SK-N-DZ (cell line): Measurements from ENCODE around the gene CD99. TPM values are rescaled to one million over a fixed set of nuclear protein-coding genes. Genes with fewer than 3 reads are reported as not detected.

Source experiments
- DNase-seq: peaks from one replicate; pipeline ENCODE4 v3.0.0-alpha.2; 2015; ENCODE audit warnings: low spot score
- polyA plus RNA-seq, 2 experiments: library from polyadenylated mRNA; depleted of rRNA; stranded (reverse); fragments of >200 nt; gene quantifications; 2 replicates each; pipeline ENCODE4 v1.2.3, GENCODE V29; 2014

Gene CD99, protein sequence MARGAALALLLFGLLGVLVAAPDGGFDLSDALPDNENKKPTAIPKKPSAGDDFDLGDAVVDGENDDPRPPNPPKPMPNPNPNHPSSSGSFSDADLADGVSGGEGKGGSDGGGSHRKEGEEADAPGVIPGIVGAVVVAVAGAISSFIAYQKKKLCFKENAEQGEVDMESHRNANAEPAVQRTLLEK
- polyA plus RNA-seq (2014; cell fraction: cytosol; rRNA removed), result 14.2 and 16.4 TPM in 2 replicates
- polyA plus RNA-seq (2014; cell fraction: nucleus; rRNA removed), result 8.1 and 9.2 TPM in 2 replicates

DNA sequence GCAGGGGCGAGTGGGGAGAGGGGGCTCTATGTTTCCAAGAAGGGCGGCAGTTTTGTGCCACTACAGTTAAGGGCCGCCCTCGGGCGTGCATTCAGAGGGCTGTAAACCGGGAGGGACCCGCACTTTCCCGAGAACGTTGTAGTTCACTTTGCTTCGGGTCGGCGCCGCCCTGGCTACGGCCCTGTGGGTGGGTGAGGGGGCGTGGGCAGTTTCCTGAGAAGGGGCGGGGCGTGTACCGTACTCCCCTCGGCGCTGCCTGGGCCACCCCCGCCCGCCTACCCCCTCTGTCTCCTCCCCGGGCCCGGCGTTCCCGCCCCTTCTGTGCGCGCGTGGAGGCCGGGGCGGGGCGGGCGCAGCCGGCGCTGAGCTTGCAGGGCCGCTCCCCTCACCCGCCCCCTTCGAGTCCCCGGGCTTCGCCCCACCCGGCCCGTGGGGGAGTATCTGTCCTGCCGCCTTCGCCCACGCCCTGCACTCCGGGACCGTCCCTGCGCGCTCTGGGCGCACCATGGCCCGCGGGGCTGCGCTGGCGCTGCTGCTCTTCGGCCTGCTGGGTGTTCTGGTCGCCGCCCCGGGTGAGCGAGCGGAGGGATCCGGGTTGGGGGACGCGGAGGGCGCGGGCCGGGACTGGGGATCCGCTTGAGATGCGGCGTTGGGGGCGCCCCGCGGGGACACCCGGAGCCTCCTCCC is at the start of gene CD99:
TSS of gene CD99 (plus strand) at position 440 of the 687 bp plus-strand sequence. CDS start at position 506, 66 bp downstream.
- DNase-seq, result peak; percentile 19

DNA sequence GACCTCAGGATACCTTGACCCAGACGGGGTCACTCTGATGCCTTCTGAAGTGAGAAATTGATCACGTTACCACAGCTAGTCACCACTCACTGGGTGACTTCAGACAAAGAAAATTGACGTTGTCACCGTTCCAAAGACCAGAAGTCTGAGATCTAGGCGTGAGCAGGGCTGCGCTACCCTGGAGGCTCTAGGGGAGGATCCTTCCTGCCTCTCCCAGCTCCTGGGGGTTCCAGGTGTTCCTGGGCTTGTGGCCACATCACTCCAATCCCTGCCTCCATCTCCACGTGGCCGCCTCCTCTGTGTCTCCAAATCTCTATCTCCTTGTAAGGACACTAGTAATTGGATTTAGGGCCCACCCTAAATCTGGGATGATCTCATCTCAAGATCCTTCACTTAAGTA is 48.9 kb upstream of the CD99 start:
- no peak for DNase-seq

- no peak for DNase-seq
Measured at GRCh38 chrX:2642791-2643190, 48.3 kb upstream of the CD99 start.

DNA sequence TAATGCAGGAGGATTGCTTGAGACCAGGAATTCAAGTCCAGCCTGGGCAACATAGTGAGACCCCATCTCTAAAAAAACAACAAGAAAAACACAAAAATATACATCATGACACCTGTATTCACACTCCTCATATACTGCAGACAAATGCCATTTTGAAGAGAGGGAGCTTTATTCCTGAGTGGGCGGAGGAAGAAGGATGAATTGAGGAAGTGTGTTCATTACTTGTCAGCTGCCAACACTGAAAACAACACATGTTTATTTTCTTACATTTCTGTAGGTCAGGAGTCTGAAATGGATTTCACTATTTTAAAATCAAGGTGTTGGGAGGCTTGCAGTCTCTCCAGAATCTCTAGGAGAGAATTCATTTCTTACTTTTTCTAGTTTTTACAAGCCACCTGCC is 47.2 kb upstream of the CD99 start:
- no peak for DNase-seq

GRCh38 chrX:2645563-2645962 is 45.5 kb upstream of the CD99 start:
- no peak for DNase-seq

- no peak for DNase-seq
Measured at GRCh38 chrX:2647627-2648026, 43.5 kb upstream of the CD99 start.

DNA sequence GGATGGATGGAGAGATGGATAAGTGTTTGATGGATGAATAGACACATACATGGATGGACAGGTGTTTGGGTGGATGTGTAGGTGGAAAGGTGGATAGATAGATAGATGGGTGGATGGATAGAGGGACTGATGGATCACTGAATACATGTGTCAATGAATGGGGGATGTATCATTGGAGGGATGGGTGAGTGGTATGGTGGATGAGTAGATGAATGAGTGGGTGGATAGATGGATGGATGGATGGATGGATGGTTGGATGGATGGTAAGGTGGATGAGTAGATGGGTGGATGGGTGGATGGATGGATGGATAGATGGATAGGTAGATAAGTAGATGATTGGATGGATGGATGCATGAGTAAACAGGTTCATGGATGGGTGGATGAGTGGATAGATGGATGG is 41.1 kb upstream of the CD99 start:
- no peak for DNase-seq

DNA sequence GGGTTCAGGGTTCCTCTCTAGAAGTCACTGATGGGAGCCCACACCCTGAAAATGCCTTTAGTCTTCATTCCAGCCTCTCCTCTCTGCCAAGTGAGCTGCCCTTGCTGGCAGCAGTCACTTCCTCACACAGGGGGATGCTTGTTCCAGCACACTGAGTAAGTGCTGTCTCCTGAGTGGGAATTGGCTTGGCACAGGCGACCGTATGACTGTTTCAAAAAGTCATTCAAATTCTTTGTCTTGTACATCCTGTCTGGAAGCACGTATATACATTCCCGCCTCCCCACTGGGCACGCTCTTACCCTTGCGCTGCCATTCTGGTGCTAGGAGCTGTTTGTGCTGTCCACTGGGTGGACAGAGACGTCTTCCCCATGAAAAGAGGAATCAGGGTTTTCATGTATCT is 40.2 kb upstream of the CD99 start:
- no peak for DNase-seq

- no peak for DNase-seq
Measured at GRCh38 chrX:2652106-2652505, 39.0 kb upstream of the CD99 start.

- DNase-seq, result no peak
Measured at GRCh38 chrX:2654436-2655340, 36.4 kb upstream of the CD99 start.

- DNase-seq, result no peak
Measured at GRCh38 chrX:2656257-2656836, 34.7 kb upstream of the CD99 start.

GRCh38 chrX:2657532-2658113 is 33.5 kb upstream of the CD99 start:
- DNase-seq, result no peak

GRCh38 chrX:2658585-2659292 is 32.4 kb upstream of the CD99 start:
- DNase-seq, result no peak

DNA sequence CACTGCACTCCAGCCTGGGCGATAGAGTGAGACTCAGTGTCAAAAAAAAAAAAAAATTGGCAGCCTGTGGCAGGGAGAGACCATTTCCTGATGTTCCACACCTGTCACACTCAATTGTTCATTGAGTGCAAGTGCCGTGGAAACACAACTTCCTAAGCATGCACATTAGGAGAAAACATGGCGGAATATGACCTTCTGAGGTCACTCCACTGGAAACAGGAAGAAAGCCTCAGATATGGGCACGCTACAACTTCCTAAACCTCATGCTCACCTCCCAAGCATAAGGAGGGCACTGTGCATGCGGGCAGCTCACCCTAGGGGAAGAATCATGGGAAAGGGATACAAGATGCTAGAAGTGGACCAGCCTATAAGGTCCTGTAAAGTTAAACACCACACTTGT is 28.5 kb upstream of the CD99 start:
- DNase-seq, result no peak

GRCh38 chrX:2664502-2664901 is 26.6 kb upstream of the CD99 start:
- no peak for DNase-seq

- no peak for DNase-seq
Measured at GRCh38 chrX:2665387-2666304, 25.4 kb upstream of the CD99 start.

DNA sequence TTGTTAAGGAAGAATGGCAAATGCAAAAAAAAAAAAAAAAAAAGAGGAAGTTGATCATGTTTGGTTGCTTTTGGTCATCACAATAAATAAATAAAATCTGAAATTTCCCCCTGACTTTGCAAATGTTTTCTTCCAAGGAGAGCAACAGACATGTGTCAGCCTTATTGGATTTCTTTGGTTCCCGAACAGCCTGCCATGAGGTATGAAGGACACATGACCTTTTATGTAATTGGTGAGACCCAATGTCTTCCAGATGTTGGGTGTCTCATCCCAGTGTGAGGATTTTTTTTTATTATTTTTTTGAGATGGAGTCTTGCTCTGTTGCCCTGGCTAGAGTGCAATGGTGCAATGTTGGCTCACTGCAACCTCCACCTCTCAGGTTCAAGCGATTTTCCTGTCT is 24.6 kb upstream of the CD99 start:
- DNase-seq, result no peak

DNA sequence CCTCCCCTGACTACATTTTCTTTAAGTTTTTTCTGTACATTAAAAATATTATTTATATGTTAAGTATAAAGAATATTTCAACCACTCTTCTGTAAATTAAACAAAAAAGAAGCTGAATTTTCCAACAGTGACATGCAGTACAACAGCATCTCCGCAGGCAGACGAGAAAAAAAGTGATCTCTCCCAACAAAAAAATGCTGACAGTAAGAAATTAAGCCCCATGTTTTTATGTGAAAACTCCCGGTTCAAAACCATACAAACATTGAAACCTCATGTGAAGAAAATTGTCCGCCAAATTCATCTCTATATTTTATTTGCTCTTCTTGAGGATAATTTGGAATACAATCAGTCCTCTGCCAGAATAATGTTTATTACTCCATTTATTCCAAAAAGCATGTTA is 20.1 kb upstream of the CD99 start:
- DNase-seq, result no peak

DNA sequence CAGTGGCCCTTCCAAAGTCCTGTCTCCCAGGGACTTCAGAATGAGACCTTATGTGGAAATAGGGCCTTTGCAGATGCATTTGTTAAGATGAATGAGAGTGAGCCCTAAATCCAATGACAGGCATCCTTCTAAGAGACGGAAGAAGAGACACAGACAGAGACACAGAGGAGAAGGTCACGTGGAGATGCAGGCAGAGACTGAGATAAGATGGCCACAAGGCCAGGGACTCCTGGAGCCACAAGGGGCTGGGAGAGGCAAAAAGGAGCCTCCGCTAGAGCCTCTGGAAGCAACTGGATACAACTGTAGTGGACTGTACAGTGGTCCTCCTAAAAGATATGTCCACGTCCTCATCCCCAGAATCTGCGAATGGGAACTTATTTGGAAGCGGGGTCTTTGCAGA is 19.0 kb upstream of the CD99 start:
- no peak for DNase-seq

- no peak for DNase-seq
Measured at GRCh38 chrX:2673611-2674010, 17.5 kb upstream of the CD99 start.
